H1 (cell line): Measurements from ENCODE around the gene MLPH.

ENCODE experiments used
- CTCF ChIP-seq, 3 experiments: IDR thresholded peaks; 1 replicate in 2 of 3; 2 replicates in 1 of 3; pipeline versions ENCODE4 v1.5.1 to v1.6.1; 2011; ENCODE audit warnings: low read length in 3 of 3, mild to moderate bottlenecking in 3 of 3, inconsistent platforms in 2 of 3, low read depth in 1 of 3, moderate library complexity in 1 of 3; ENCODE audit not compliant: insufficient read depth in 1 of 3; ENCODE audit errors: control extremely low read depth in 1 of 3
- GABPA ChIP-seq: IDR thresholded peaks from 2 replicates; pipeline ENCODE4 v1.6.1; 2011; ENCODE audit warnings: mild to moderate bottlenecking, low read length, moderate library complexity, borderline replicate concordance; ENCODE audit not compliant: insufficient read depth
- POLR2AphosphoS5 ChIP-seq: IDR thresholded peaks from 2 replicates; pipeline ENCODE4 v1.6.1; 2011; ENCODE audit warnings: low read depth, low read length

GRCh38 chr2:237500681-237501424, 13.8 kb downstream of the MLPH start:
- TF ChIP-seq CTCF (IDR thresholded peaks at IDR 0.05; ENCODE audit: control extremely low read depth in 1 of 3, insufficient read depth in 1 of 3, low read depth in 1 of 3, low read length in 3 of 3) (no peak), POLR2AphosphoS5 (no peak), GABPA (no peak)
